Adrenal gland (tissue), 12 donors: ENCODE data around the gene MFAP1. TPM values are rescaled to one million over a fixed set of nuclear protein-coding genes. Genes with fewer than 3 reads are reported as not detected.
"Not testable (repeated sequence)": the region's sequence is repeated elsewhere in the genome, so short reads cannot be mapped to it uniquely, and the experiment has no call there.

Source experiments
- DNase-seq, 7 donors: peaks; one replicate each; pipeline ENCODE4 v3.0.0-alpha.2; 2019 to 2020
- H3K27ac ChIP-seq, 5 donors: fragments of 200-600 bp; sonication (generic) in 4 of 5; 1 replicate in 3 of 5; 2 replicates in 2 of 5; pipeline versions ENCODE4 v1.5.1 to v1.8.0; 2016 to 2020; ENCODE audit warnings: mild to moderate bottlenecking in 1 of 5
- H3K27me3 ChIP-seq: fragments of 200-600 bp; 2 replicates; pipeline ENCODE4 v1.8.0; 2021
- H3K36me3 ChIP-seq, 2 donors: fragments of 200-600 bp; replicated peaks in 1 of 2; 1 replicate in 1 of 2; 2 replicates in 1 of 2; pipeline versions ENCODE4 v1.5.1 to v1.8.0; 2018 to 2022
- H3K4me1 ChIP-seq, 2 donors: fragments of 200-600 bp; replicated peaks in 1 of 2; 1 replicate in 1 of 2; 2 replicates in 1 of 2; pipeline versions ENCODE4 v1.5.1 to v1.8.0; 2018 to 2021
- H3K4me3 ChIP-seq, 4 donors: fragments of 200-600 bp; sonication (generic) in 3 of 4; one replicate each; pipeline ENCODE4 v1.5.1; 2016 to 2018
- H3K9me3 ChIP-seq, 3 donors: fragments of 200-600 bp; sonication (generic) in 1 of 3; replicated peaks in 1 of 3; 1 replicate in 2 of 3; 2 replicates in 1 of 3; pipeline versions ENCODE4 v1.5.1 to v1.8.0; 2016 to 2021
- CTCF ChIP-seq, 6 experiments: fragments of 450-650 bp in 4 of 6; fragments of 200-600 bp in 2 of 6; sonication (generic) in 1 of 6; IDR thresholded peaks; 1 replicate in 5 of 6; 2 replicates in 1 of 6; pipeline versions ENCODE4 v1.5.1 to v1.8.0; 2016 to 2021; ENCODE audit warnings: antibody characterized with exemption in 6 of 6, mild to moderate bottlenecking in 2 of 6, moderate library complexity in 1 of 6
- POLR2A ChIP-seq, 2 donors: fragments of 450-650 bp; IDR thresholded peaks; one replicate each; pipeline ENCODE4 v1.6.1; 2017; ENCODE audit warnings: antibody characterized with exemption in 2 of 2, mild to moderate bottlenecking in 2 of 2, moderate library complexity in 1 of 2
- WGBS, 4 donors: extraction: QIAGEN DNeasy Blood & Tissue Kit in 2 of 4; methylation state at CpG; one replicate each; pipeline versions ENCODE4 v1.1.5 to v1.1.7; 2013 to 2017; 5-methylcytosine and 5-hydroxymethylcytosine counted together
- intact Hi-C, 2 donors: fragments of 100-400 bp; cut with DNase I; formaldehyde crosslinking; loops; one replicate each; pipeline versions ENCODE4 v1.14.1 to v1.15.0; 2022 to 2023
- polyA plus RNA-seq, 3 donors: library from polyadenylated mRNA; stranded (reverse); fragments of 200-250 nt in 2 of 3; fragments of 350-450 nt in 1 of 3; fragmentation: Illumina TruSeq in 1 of 3; extraction: RNeasy Lipid Tissue Mini Kit (QIAGEN cat#74804) in 1 of 3; gene quantifications; one replicate each; pipeline ENCODE4 v1.2.3, GENCODE V29; 2013 to 2014
- total RNA-seq, 9 donors: library from RNA; depleted of rRNA in 4 of 9; stranded (reverse); fragments of >200 nt in 4 of 9; fragments of 120-200 nt in 1 of 9; fragmentation: NEBNext Ultra II Directional in 1 of 9; extraction: Animal tissue kit (Norgen Biotek cat#: 25700) in 1 of 9; gene quantifications; one replicate each; pipeline versions ENCODE4 v1.1.0 to v1.2.4, GENCODE V29; 2013 to 2023
- donor health status: healthy with polysubstance abuse.
- donor health status: Bipolar disorder and iron deficiency.
- donor health status: DM: yes; HTN: yes; CAD: no.
- donor health status: DM: no; HTN: no; CAD: no.
- donor health status: DM: no; HTN: no; CAD: no.
- donor health status: DM: yes; HTN: yes; CAD: no.

The MFAP1 gene
- total and polyA plus RNA-seq, 12 donors = 9.5 to 68.0 (median 29.1) TPM

- H3K9me3 ChIP-seq = no peaks in the 10 kb centered on the region
- 75 to 86% (median 80%) methylated on average over 3 of the region's 3 CpGs for WGBS, 4 donors
- no peak for TF ChIP-seq POLR2A (IDR thresholded peaks at IDR 0.05)
- TF ChIP-seq CTCF (IDR thresholded peaks at IDR 0.05) = no peak
- intact Hi-C loops = no loop called here
- H3K27ac ChIP-seq = no peak overlapping the region
- H3K27me3 ChIP-seq = no peaks in the 10 kb centered on the region
- DNase-seq = no peak
- H3K4me3 ChIP-seq = no peak overlapping the region
- H3K4me1 ChIP-seq = peaks cover 9 to 36% of the 10 kb centered on the region in 2 donors
- H3K36me3 ChIP-seq = peaks cover 0 to 11% of the 10 kb centered on the region in 2 donors
Observed at GRCh38 chr15:43821505-43821904, 3.0 kb downstream of the MFAP1 start.

- H3K27ac ChIP-seq, DNase-seq, H3K9me3 ChIP-seq, intact Hi-C loops, H3K27me3 ChIP-seq, H3K4me3 ChIP-seq, H3K4me1 ChIP-seq: not testable (repeated sequence)
- WGBS, 4 donors = 86 to 95% (median 92%) methylated on average over 5 of the region's 5 CpGs
- H3K36me3 ChIP-seq = peaks cover 0 to 74% of the 10 kb centered on the region in 2 donors
Observed at GRCh38 chr15:43815064-43815463, 9.4 kb downstream of the MFAP1 start.

GRCh38 chr15:43808960-43809678 is 15.4 kb downstream of the MFAP1 start:
- Histone ChIP-seq H3K36me3 (peaks cover 0 to 98% of the 10 kb centered on the region in 2 donors), H3K27ac (no peak overlapping the region), H3K27me3 (no peaks in the 10 kb centered on the region), H3K9me3 (no peaks in the 10 kb centered on the region), H3K4me3 (no peak overlapping the region), H3K4me1 (no peaks in the 10 kb centered on the region)
- intact Hi-C loops = no loop called here
- TF ChIP-seq POLR2A (IDR thresholded peaks at IDR 0.05) = no peak
- no peak for TF ChIP-seq CTCF (IDR thresholded peaks at IDR 0.05)
- peak in 1 of 7 donors; percentile 10 for DNase-seq
- 86 to 89% (median 87%) methylated on average over 6 of the region's 6 CpGs for WGBS, 4 donors

- peak in 1 of 7 donors; percentile 23 for DNase-seq
- WGBS, 4 donors = 94 to 96% (median 95%) methylated on average over 5 of the region's 5 CpGs
- Histone ChIP-seq H3K27ac (no peak overlapping the region), H3K27me3 (no peaks in the 10 kb centered on the region), H3K36me3 (peaks cover 0 to 98% of the 10 kb centered on the region in 2 donors), H3K4me1 (no peaks in the 10 kb centered on the region), H3K4me3 (no peak overlapping the region), H3K9me3 (no peaks in the 10 kb centered on the region)
- intact Hi-C loops = no loop called here
- TF ChIP-seq POLR2A (IDR thresholded peaks at IDR 0.05) (no peak), CTCF (IDR thresholded peaks at IDR 0.05) (no peak)
Observed at GRCh38 chr15:43808435-43808950, 16.0 kb downstream of the MFAP1 start.

- H3K4me3 ChIP-seq, H3K27ac ChIP-seq, H3K9me3 ChIP-seq, intact Hi-C loops, H3K27me3 ChIP-seq, DNase-seq: not testable (repeated sequence)
- WGBS, 4 donors = 95 to 99% (median 98%) methylated on average over 7 of the region's 7 CpGs
- Histone ChIP-seq H3K36me3 (peaks cover 0 to 77% of the 10 kb centered on the region in 2 donors), H3K4me1 (peaks cover 10 to 23% of the 10 kb centered on the region in 2 donors)
Observed at GRCh38 chr15:43802676-43803075, 21.8 kb downstream of the MFAP1 start.
